ENCODE measurements around the gene SMIM33. TPM values are rescaled to one million over a fixed set of nuclear protein-coding genes. Genes with fewer than 3 reads are reported as not detected.

SMIM33 gene
- total RNA-seq, 5 donors from 2014 or later (not counting 1 experiment from before 2014, with no cell fraction given) = 0.13 to 1.1 (median 0.47) TPM

- peaks cover 17 to 25% of the 10 kb centered on the region in 2 experiments for H3K4me1 ChIP-seq (ENCODE audit: control insufficient read depth in 1 of 2, extremely low read depth in 1 of 2, insufficient read depth in 2 of 2, low read length in 2 of 2)
- peaks cover 43 to 65% (median 49%) of the 10 kb centered on the region in 3 donors for H3K4me1 Mint-ChIP-seq
- no peaks in the 10 kb centered on the region for H3K36me3 ChIP-seq (ENCODE audit: control insufficient read depth in 2 of 2, extremely low read depth in 1 of 2, insufficient read depth in 1 of 2, low read length in 1 of 2)
- no peak for DNase-seq
- ChIA-PET CTCF (interaction anchor here in 1 of 2 donors (0.6 kb wide), 1 partner anchor 12 kb away, joined by 3 read pairs; no protein-coding TSS in a partner anchor), POLR2A (no interaction called here)
- no peak overlapping the region for H3K4me3 Mint-ChIP-seq
- ATAC-seq (replicated peaks in 1 of 4) = no peak
- WGBS (ENCODE audit: insufficient coverage) = 94% methylated on average over 4 of the region's 7 CpGs
- H3K9me3 Mint-ChIP-seq = no peaks in the 10 kb centered on the region
- H3K4me3 ChIP-seq (ENCODE audit: control insufficient read depth in 1 of 2, extremely low read depth in 1 of 2, low read length in 1 of 2) = no peak overlapping the region
- peak overlapping the region in 1 of 2 donors; percentile 23 for H3K27ac Mint-ChIP-seq
- H3K36me3 Mint-ChIP-seq = no peaks in the 10 kb centered on the region
- no peaks in the 10 kb centered on the region for H3K9me3 ChIP-seq
- H3K27me3 ChIP-seq (replicated peaks in 1 of 2; ENCODE audit: control insufficient read depth in 2 of 2, extremely low read depth in 1 of 2, insufficient read depth in 2 of 2, low read length in 1 of 2) = peaks cover 0 to 5% of the 10 kb centered on the region in 2 experiments
- H3K27ac ChIP-seq (ENCODE audit: low read length) = no peak overlapping the region
- H3K27me3 Mint-ChIP-seq = no peaks in the 10 kb centered on the region
Measured at GRCh38 chr5:139445325-139446170, 25.3 kb upstream of the SMIM33 start.

DNA sequence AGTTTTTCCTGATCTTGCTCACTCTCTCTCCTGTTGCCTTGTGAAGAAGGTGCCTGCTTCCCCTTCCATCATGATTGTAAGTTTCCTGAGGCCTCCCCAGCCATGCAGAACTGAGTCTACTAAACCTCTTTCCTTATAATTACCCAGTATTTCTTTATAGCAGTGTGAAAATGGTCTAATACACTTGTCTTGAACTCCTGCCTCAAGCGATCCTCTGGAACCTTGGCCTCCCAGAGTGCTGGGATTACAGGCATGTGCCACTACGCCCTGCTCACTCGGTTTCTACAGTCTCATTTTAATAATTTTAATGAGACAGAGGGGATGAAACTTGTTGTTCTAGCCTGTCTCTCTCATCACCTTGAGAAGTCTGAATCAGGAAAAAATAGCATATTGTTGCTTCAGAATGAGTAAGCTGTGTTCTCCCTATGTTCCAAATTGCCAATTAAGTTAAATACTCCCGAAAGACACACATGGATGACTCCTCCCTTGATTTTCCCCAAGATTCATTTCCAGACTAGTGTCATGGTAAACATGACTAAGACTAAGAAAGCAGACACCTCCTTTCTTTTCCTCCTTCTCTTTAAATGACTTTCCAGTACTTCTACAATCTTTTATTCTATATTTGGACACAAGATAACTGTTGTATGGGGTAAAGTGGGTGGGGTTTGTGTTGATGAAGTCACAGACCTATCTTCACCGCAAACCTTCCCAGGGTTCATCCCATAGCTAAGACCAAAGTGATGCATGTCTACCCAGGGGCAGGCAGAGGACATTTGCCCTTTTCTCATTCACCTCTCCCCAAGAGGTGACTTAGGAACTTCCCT, 23.6 kb upstream of the SMIM33 start:
- WGBS (ENCODE audit: insufficient coverage) = no CpG with 5 or more reads among the region's 5 CpGs
- H3K9me3 ChIP-seq = no peaks in the 10 kb centered on the region
- H3K4me1 Mint-ChIP-seq = peaks cover 42 to 59% (median 49%) of the 10 kb centered on the region in 3 donors
- peaks cover 0 to 3% of the 10 kb centered on the region in 2 experiments for H3K27me3 ChIP-seq (replicated peaks in 1 of 2; ENCODE audit: control insufficient read depth in 2 of 2, extremely low read depth in 1 of 2, insufficient read depth in 2 of 2, low read length in 1 of 2)
- ATAC-seq (replicated peaks in 1 of 4) (no peak), DNase-seq (no peak)
- no peaks in the 10 kb centered on the region for H3K27me3 Mint-ChIP-seq
- H3K4me1 ChIP-seq (ENCODE audit: control insufficient read depth in 1 of 2, extremely low read depth in 1 of 2, insufficient read depth in 2 of 2, low read length in 2 of 2) = peaks cover 27 to 41% of the 10 kb centered on the region in 2 experiments
- no peaks in the 10 kb centered on the region for H3K36me3 ChIP-seq (ENCODE audit: control insufficient read depth in 2 of 2, extremely low read depth in 1 of 2, insufficient read depth in 1 of 2, low read length in 1 of 2)
- no peak overlapping the region for H3K27ac Mint-ChIP-seq
- no peak overlapping the region for H3K4me3 Mint-ChIP-seq
- CTCF ChIA-PET = interaction anchor here in 1 of 2 donors (0.6 to 0.7 kb wide), 2 partner anchors 10 to 39 kb away, joined by 3 to 4 read pairs; no protein-coding TSS in a partner anchor
- POLR2A ChIA-PET = interaction anchor here in 1 of 2 donors (0.6 to 0.7 kb wide), 2 partner anchors 7 to 140 kb away, joined by 3 to 6 read pairs; no protein-coding TSS in a partner anchor
- no peak overlapping the region for H3K27ac ChIP-seq (ENCODE audit: low read length)
- no peaks in the 10 kb centered on the region for H3K9me3 Mint-ChIP-seq
- no peak overlapping the region for H3K4me3 ChIP-seq (ENCODE audit: control insufficient read depth in 1 of 2, extremely low read depth in 1 of 2, low read length in 1 of 2)
- no peaks in the 10 kb centered on the region for H3K36me3 Mint-ChIP-seq

- H3K27ac Mint-ChIP-seq = no peak overlapping the region
- no peak for ATAC-seq (replicated peaks in 1 of 4)
- ChIA-PET CTCF (interaction anchor here in 1 of 2 donors (1.2 kb wide), 1 partner anchor 21 kb away, joined by 6 read pairs; no protein-coding TSS in a partner anchor), POLR2A (interaction anchor here in 1 of 2 donors (0.6 kb wide), 1 partner anchor 34 kb away, joined by 8 read pairs; no protein-coding TSS in a partner anchor)
- no peak overlapping the region for H3K4me3 ChIP-seq (ENCODE audit: control insufficient read depth in 1 of 2, extremely low read depth in 1 of 2, low read length in 1 of 2)
- H3K9me3 Mint-ChIP-seq = no peaks in the 10 kb centered on the region
- H3K9me3 ChIP-seq = no peaks in the 10 kb centered on the region
- H3K36me3 ChIP-seq (ENCODE audit: control insufficient read depth in 2 of 2, extremely low read depth in 1 of 2, insufficient read depth in 1 of 2, low read length in 1 of 2) = no peaks in the 10 kb centered on the region
- H3K4me1 Mint-ChIP-seq = peaks cover 36 to 51% (median 46%) of the 10 kb centered on the region in 3 donors
- no peak overlapping the region for H3K4me3 Mint-ChIP-seq
- WGBS (ENCODE audit: insufficient coverage) = 44% methylated on average over 2 of the region's 2 CpGs
- H3K4me1 ChIP-seq (ENCODE audit: control insufficient read depth in 1 of 2, extremely low read depth in 1 of 2, insufficient read depth in 2 of 2, low read length in 2 of 2) = peaks cover 21 to 42% of the 10 kb centered on the region in 2 experiments
- no peak for DNase-seq
- H3K27me3 ChIP-seq (replicated peaks in 1 of 2; ENCODE audit: control insufficient read depth in 2 of 2, extremely low read depth in 1 of 2, insufficient read depth in 2 of 2, low read length in 1 of 2) = no peaks in the 10 kb centered on the region
- H3K27me3 Mint-ChIP-seq = no peaks in the 10 kb centered on the region
- H3K27ac ChIP-seq (ENCODE audit: low read length) = no peak overlapping the region
- H3K36me3 Mint-ChIP-seq = no peaks in the 10 kb centered on the region
Measured at GRCh38 chr5:139451176-139451575, 19.6 kb upstream of the SMIM33 start.

GRCh38 chr5:139451878-139452660, 18.7 kb upstream of the SMIM33 start:
- no peak for ATAC-seq (replicated peaks in 1 of 4)
- no peaks in the 10 kb centered on the region for H3K9me3 Mint-ChIP-seq
- H3K27me3 Mint-ChIP-seq = no peaks in the 10 kb centered on the region
- no peak for DNase-seq
- no peaks in the 10 kb centered on the region for H3K36me3 Mint-ChIP-seq
- 69% methylated on average over 2 of the region's 3 CpGs for WGBS (ENCODE audit: insufficient coverage)
- Histone ChIP-seq H3K27ac (ENCODE audit: low read length) (peak overlapping the region; percentile 20), H3K4me3 (ENCODE audit: control insufficient read depth in 1 of 2, extremely low read depth in 1 of 2, low read length in 1 of 2) (no peak overlapping the region), H3K36me3 (ENCODE audit: control insufficient read depth in 2 of 2, extremely low read depth in 1 of 2, insufficient read depth in 1 of 2, low read length in 1 of 2) (no peaks in the 10 kb centered on the region), H3K9me3 (no peaks in the 10 kb centered on the region), H3K4me1 (ENCODE audit: control insufficient read depth in 1 of 2, extremely low read depth in 1 of 2, insufficient read depth in 2 of 2, low read length in 2 of 2) (peaks cover 21 to 46% of the 10 kb centered on the region in 2 experiments), H3K27me3 (replicated peaks in 1 of 2; ENCODE audit: control insufficient read depth in 2 of 2, extremely low read depth in 1 of 2, insufficient read depth in 2 of 2, low read length in 1 of 2) (no peaks in the 10 kb centered on the region)
- ChIA-PET POLR2A (no interaction called here), CTCF (no interaction called here)
- H3K4me1 Mint-ChIP-seq = peaks cover 41 to 52% (median 45%) of the 10 kb centered on the region in 3 donors
- H3K4me3 Mint-ChIP-seq = no peak overlapping the region
- no peak overlapping the region for H3K27ac Mint-ChIP-seq

- ATAC-seq (replicated peaks in 1 of 4) (peak in 1 of 4 experiments; percentile 8), DNase-seq (peak in 19 of 35 experiments; percentile 14 to 61 (median 35))
- Histone ChIP-seq H3K27me3 (replicated peaks in 1 of 2; ENCODE audit: control insufficient read depth in 2 of 2, extremely low read depth in 1 of 2, insufficient read depth in 2 of 2, low read length in 1 of 2) (no peaks in the 10 kb centered on the region), H3K9me3 (no peaks in the 10 kb centered on the region), H3K4me3 (ENCODE audit: control insufficient read depth in 1 of 2, extremely low read depth in 1 of 2, low read length in 1 of 2) (no peak overlapping the region), H3K36me3 (ENCODE audit: control insufficient read depth in 2 of 2, extremely low read depth in 1 of 2, insufficient read depth in 1 of 2, low read length in 1 of 2) (no peaks in the 10 kb centered on the region), H3K4me1 (ENCODE audit: control insufficient read depth in 1 of 2, extremely low read depth in 1 of 2, insufficient read depth in 2 of 2, low read length in 2 of 2) (peaks cover 32 to 64% of the 10 kb centered on the region in 2 experiments), H3K27ac (ENCODE audit: low read length) (peak overlapping the region; percentile 61)
- Mint-ChIP-seq H3K9me3 (no peaks in the 10 kb centered on the region), H3K27ac (peak overlapping the region; percentile 40 to 76), H3K27me3 (no peaks in the 10 kb centered on the region), H3K36me3 (no peaks in the 10 kb centered on the region), H3K4me1 (peaks cover 43 to 55% (median 47%) of the 10 kb centered on the region in 3 donors), H3K4me3 (peak overlapping the region in 1 of 3 donors; percentile 37)
- CTCF ChIA-PET = no interaction called here
- WGBS (ENCODE audit: insufficient coverage) = 22% methylated on average over 3 of the region's 3 CpGs
- POLR2A ChIA-PET = interaction anchor here in 1 of 2 donors (0.6 kb wide), 1 partner anchor 24 kb away, joined by 6 read pairs; no protein-coding TSS in a partner anchor
Measured at GRCh38 chr5:139453683-139454567, 16.9 kb upstream of the SMIM33 start.

All from T-cell (primary cell).